ENCODE measurements around the gene ATP7B.

Gene ATP7B

DNA sequence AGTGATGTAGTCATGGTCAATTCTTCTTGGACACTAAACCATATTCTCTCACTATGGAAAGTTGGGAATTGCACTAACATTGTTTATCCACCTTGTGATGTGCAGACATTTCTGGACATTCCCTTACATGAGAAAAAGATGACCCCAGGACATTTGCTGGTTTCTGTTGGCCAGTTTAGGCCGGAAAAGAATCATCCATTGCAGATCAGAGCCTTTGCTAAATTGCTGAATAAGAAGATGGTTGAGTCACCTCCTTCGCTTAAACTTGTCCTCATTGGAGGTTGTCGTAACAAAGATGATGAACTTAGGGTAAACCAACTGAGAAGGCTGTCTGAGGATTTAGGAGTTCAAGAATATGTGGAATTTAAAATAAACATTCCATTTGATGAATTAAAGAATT lies 13.2 kb upstream of the ATP7B start, which contains the start of gene UTP14C:
Gene UTP14C, plus strand, starts transcription at position 211 of the 400 bp plus-strand sequence. CDS start 4,114 bp downstream, outside the sequence.
- H3K4me3 ChIP-seq (ENCODE audit: low read depth, low read length) = no peak within 1 kb of the TSS
- TF ChIP-seq, protein P1, sequence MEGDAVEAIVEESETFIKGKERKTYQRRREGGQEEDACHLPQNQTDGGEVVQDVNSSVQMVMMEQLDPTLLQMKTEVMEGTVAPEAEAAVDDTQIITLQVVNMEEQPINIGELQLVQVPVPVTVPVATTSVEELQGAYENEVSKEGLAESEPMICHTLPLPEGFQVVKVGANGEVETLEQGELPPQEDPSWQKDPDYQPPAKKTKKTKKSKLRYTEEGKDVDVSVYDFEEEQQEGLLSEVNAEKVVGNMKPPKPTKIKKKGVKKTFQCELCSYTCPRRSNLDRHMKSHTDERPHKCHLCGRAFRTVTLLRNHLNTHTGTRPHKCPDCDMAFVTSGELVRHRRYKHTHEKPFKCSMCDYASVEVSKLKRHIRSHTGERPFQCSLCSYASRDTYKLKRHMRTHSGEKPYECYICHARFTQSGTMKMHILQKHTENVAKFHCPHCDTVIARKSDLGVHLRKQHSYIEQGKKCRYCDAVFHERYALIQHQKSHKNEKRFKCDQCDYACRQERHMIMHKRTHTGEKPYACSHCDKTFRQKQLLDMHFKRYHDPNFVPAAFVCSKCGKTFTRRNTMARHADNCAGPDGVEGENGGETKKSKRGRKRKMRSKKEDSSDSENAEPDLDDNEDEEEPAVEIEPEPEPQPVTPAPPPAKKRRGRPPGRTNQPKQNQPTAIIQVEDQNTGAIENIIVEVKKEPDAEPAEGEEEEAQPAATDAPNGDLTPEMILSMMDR (IDR thresholded peaks at IDR 0.05; ENCODE audit: low read depth, low read length, missing control alignments) = no peak
- DNase-seq (ENCODE audit: low read depth) = no peak

DNA sequence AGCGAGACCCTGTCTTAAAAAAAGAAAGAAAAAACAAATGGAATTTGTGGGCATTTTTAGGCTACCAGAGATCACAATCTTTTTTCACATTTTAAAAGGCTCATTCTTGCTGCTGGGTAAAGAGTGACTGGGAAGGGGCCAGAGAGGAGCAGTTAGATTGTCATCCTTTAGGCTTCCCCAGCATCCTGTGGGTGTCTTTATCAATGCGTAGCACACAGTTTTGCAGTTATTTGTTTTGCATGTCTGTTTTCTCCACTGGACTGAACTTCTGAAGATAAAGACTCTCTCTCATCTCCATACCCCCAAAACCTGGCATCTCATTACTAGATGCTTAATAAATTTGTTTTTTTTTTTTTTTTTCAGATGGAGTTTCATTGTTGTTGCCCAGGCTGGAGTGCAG lies 11.1 kb upstream of the ATP7B start:
- TF ChIP-seq, protein P1 (IDR thresholded peaks at IDR 0.05; ENCODE audit: low read depth, low read length, missing control alignments) = no peak
- no peak overlapping the region for H3K4me3 ChIP-seq (ENCODE audit: low read depth, low read length)
- no peak for DNase-seq (ENCODE audit: low read depth)

DNA sequence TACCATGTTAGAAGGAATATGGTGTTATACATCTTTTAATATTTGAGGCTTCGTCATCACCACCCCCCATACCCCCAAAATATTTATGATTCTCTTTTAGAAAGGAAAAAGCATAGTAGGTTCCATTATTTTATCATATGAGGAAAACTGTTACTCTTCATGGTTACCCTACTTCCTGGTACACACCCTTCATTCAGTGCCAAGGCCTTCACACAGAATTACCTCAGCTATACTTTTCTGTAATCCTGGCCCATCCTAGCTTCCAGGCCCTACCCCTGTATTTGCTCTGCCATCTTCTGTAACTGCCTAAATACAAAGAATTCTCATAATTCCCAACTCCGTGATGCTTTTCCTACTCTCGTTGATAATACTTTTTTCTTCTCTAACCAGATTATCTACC lies 8.9 kb upstream of the ATP7B start:
- DNase-seq (ENCODE audit: low read depth) = no peak
- H3K4me3 ChIP-seq (ENCODE audit: low read depth, low read length) = no peak overlapping the region
- TF ChIP-seq, protein P1 (IDR thresholded peaks at IDR 0.05; ENCODE audit: low read depth, low read length, missing control alignments) = no peak

DNA sequence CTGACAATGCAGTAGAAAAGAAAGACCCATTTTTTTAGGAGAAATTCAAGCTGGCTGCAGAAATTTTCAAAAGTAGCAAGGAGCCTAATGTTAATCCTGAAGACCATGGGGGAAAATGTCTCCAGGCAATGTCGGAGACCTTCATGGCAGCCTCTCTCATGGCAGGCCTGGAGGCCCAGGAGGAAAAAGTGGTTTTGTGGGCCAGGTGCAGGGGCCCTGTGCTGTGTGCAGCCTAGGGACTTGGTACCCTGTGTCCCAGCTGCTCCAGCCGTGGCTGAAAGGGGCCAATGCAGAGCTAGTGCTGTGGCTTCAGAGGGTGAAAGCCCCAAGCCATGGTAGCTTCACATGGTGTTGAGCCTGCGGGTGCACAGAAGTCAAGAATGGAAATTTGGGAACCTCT lies 5.0 kb upstream of the ATP7B start:
- TF ChIP-seq, protein P1 (IDR thresholded peaks at IDR 0.05; ENCODE audit: low read depth, low read length, missing control alignments) = no peak
- no peak overlapping the region for H3K4me3 ChIP-seq (ENCODE audit: low read depth, low read length)
- no peak for DNase-seq (ENCODE audit: low read depth)

DNA sequence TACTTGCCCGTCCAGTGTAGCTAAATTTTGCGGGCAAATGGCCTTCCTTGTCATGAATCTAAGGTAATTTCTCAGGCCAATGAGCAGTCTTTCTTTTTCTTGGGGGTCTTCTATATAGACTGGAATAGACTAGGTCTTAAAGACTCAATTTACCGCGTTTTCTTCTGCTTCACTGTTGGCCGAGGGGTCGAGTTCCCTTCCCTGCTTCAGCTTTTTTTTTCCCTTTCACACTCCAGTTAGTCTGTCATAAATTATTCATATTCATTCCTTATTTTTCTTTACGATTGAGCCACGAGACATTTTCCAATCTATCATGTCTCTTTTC lies 1.2 kb upstream of the ATP7B start:
- TF ChIP-seq, protein P1 (IDR thresholded peaks at IDR 0.05; ENCODE audit: low read depth, low read length, missing control alignments) = no peak
- no peak for DNase-seq (ENCODE audit: low read depth)
- H3K4me3 ChIP-seq (ENCODE audit: low read depth, low read length) = peak overlapping the region; percentile 93

DNA sequence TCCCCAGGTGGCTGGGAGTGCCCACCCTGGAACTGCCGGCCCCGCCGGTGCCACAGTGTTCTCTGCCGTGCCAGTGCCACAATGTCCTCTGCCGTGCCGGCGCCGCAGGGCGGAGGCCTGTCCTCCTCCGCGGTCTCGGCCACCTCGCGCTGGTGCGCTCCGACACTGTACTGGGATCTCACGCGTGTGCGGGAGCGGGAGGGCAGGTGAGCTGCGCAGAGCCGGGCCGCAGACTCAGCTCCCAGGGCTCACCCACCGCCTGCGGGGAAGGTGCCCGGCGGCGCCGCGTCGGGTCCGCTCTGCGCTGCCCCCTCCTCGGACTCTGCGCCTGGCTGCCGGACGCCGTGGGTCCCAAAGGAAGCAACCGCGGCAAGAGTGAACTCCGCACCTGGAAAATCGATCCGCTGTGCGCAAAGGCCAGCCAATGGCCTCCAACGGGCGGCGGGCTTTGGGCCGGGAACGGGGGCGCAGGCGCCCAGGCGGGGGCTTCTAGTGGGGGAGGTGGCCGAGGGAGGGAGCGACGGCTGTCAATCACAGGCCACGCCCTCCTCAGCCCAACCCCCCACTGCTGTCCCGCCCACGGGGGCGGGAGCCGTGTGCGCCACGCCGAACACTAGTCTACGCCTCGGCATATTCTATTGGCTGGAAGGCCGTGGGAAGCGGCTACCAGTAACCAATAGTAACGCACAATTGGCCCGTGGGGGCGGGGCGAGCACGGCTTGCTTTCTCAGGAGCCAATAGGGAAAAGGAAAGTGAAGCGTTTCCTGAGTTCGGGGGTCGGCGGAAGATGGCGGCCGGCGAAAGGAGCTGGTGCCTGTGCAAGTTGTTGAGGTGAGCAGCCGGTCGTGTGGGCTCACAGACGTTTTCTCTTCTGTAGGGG lies 622 bp upstream of the ATP7B start, which contains the start of gene ALG11:
Gene ALG11, plus strand, starts transcription at position 767 of the 880 bp plus-strand sequence. Its CDS starts 21 bp downstream, at position 788.
- peak within 1 kb of the TSS; percentile 93 for H3K4me3 ChIP-seq (ENCODE audit: low read depth, low read length)
- TF ChIP-seq, protein P1 (IDR thresholded peaks at IDR 0.05; ENCODE audit: low read depth, low read length, missing control alignments) = no peak
- peak; percentile 93 for DNase-seq (ENCODE audit: low read depth)

DNA sequence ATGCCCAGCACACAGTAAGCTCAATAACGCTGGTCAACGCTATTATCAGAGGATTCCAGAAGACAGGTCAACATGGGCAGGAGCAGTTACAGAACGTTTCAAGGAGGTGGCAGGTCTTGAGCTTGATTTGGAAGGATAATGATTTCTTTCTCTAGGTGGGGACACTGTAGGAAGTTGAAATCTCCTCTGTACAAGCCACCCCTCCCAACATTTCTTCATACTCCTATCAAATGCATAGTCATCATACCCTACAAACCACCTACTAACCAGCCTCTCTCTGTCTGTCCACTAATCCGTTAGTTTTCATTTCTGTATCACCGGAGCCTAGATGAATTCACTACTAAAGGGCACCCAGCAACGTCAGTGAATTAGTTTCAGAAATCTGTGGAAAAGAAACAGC lies 1.3 kb downstream of the ATP7B start:
- DNase-seq (ENCODE audit: low read depth) = no peak
- TF ChIP-seq, protein P1 (IDR thresholded peaks at IDR 0.05; ENCODE audit: low read depth, low read length, missing control alignments) = no peak
- H3K4me3 ChIP-seq (ENCODE audit: low read depth, low read length) = no peak overlapping the region
